ENCODE data around the gene SDK2.

Gene SDK2

GRCh38 chr17:73611630-73612029, 32.6 kb downstream of the SDK2 start:
- Histone ChIP-seq H3K27me3 (ENCODE audit: insufficient read depth, poor library complexity, severe bottlenecking) (no peaks in the 10 kb centered on the region), H3K27ac (replicated peaks) (no peak overlapping the region), H3K4me3 (replicated peaks; ENCODE audit: insufficient read depth, low read length) (no peak overlapping the region)
- TF ChIP-seq, protein P1, sequence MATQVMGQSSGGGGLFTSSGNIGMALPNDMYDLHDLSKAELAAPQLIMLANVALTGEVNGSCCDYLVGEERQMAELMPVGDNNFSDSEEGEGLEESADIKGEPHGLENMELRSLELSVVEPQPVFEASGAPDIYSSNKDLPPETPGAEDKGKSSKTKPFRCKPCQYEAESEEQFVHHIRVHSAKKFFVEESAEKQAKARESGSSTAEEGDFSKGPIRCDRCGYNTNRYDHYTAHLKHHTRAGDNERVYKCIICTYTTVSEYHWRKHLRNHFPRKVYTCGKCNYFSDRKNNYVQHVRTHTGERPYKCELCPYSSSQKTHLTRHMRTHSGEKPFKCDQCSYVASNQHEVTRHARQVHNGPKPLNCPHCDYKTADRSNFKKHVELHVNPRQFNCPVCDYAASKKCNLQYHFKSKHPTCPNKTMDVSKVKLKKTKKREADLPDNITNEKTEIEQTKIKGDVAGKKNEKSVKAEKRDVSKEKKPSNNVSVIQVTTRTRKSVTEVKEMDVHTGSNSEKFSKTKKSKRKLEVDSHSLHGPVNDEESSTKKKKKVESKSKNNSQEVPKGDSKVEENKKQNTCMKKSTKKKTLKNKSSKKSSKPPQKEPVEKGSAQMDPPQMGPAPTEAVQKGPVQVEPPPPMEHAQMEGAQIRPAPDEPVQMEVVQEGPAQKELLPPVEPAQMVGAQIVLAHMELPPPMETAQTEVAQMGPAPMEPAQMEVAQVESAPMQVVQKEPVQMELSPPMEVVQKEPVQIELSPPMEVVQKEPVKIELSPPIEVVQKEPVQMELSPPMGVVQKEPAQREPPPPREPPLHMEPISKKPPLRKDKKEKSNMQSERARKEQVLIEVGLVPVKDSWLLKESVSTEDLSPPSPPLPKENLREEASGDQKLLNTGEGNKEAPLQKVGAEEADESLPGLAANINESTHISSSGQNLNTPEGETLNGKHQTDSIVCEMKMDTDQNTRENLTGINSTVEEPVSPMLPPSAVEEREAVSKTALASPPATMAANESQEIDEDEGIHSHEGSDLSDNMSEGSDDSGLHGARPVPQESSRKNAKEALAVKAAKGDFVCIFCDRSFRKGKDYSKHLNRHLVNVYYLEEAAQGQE (IDR thresholded peaks at IDR 0.05; ENCODE audit: insufficient replicate concordance, low read depth) = no peak
- no peak for TF ChIP-seq GABPA (IDR thresholded peaks at IDR 0.05; ENCODE audit: low read depth)
- TF ChIP-seq POLR2AphosphoS5 (IDR thresholded peaks at IDR 0.05; ENCODE audit: low read depth) = no peak
- no peak for TF ChIP-seq CTCF (IDR thresholded peaks at IDR 0.05; ENCODE audit: insufficient read depth, low read length)
- no peak for TF ChIP-seq SPI1 (IDR thresholded peaks at IDR 0.05; ENCODE audit: borderline replicate concordance, low read depth)
- DNase-seq (ENCODE audit: low read depth in 1 of 2, low spot score in 1 of 2) = no peak

DNA sequence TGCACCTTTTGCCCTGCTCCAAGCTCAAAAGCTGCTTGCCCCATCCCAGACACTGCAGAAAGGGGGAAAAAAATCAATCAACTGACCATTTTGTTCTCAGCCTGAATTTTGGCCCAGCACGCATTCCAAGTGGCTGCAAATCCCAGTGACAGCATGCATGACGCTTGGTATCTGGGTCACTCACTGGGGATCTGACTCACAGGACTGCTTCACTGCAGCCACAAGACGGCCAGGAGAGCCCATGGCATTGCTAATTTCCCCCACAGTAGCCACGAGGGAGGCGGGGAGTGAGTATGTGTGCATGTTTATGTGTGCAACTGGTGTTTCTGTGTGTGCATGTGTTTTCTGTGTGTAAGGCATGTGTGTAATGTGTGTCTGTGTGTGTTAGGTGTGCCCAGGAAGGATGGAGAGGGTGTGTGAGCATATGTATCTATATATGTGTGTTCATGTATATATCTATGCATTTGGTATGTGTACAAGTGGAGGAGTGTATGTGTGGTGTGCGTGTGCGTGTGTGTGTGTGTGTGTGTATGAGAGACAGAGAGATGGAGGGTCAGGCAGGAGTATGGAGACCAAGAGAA, 33.8 kb downstream of the SDK2 start:
- Histone ChIP-seq H3K27ac (replicated peaks) (no peak overlapping the region), H3K27me3 (ENCODE audit: insufficient read depth, poor library complexity, severe bottlenecking) (no peaks in the 10 kb centered on the region), H3K4me3 (replicated peaks; ENCODE audit: insufficient read depth, low read length) (no peak overlapping the region)
- no peak for DNase-seq (ENCODE audit: low read depth in 1 of 2, low spot score in 1 of 2)
- TF ChIP-seq POLR2AphosphoS5 (IDR thresholded peaks at IDR 0.05; ENCODE audit: low read depth) = no peak
- TF ChIP-seq CTCF (IDR thresholded peaks at IDR 0.05; ENCODE audit: insufficient read depth, low read length) = no peak
- TF ChIP-seq GABPA (IDR thresholded peaks at IDR 0.05; ENCODE audit: low read depth) = no peak
- no peak for TF ChIP-seq SPI1 (IDR thresholded peaks at IDR 0.05; ENCODE audit: borderline replicate concordance, low read depth)
- TF ChIP-seq, protein P1 (IDR thresholded peaks at IDR 0.05; ENCODE audit: insufficient replicate concordance, low read depth) = no peak

GRCh38 chr17:73609758-73610157, 34.5 kb downstream of the SDK2 start:
- no peak for TF ChIP-seq CTCF (IDR thresholded peaks at IDR 0.05; ENCODE audit: insufficient read depth, low read length)
- TF ChIP-seq, protein P1 (IDR thresholded peaks at IDR 0.05; ENCODE audit: insufficient replicate concordance, low read depth) = no peak
- TF ChIP-seq GABPA (IDR thresholded peaks at IDR 0.05; ENCODE audit: low read depth) = no peak
- no peak for TF ChIP-seq POLR2AphosphoS5 (IDR thresholded peaks at IDR 0.05; ENCODE audit: low read depth)
- TF ChIP-seq SPI1 (IDR thresholded peaks at IDR 0.05; ENCODE audit: borderline replicate concordance, low read depth) = no peak
- Histone ChIP-seq H3K4me3 (replicated peaks; ENCODE audit: insufficient read depth, low read length) (no peak overlapping the region), H3K27ac (replicated peaks) (no peak overlapping the region), H3K27me3 (ENCODE audit: insufficient read depth, poor library complexity, severe bottlenecking) (no peaks in the 10 kb centered on the region)
- no peak for DNase-seq (ENCODE audit: low read depth in 1 of 2, low spot score in 1 of 2)
